Measurements from ENCODE around the gene ZBTB20. TPM values are rescaled to one million over a fixed set of nuclear protein-coding genes. Genes with fewer than 3 reads are reported as not detected.

The ZBTB20 gene
- total and polyA plus RNA-seq, 4 donors: 0.88 to 83.2 (median 20.4) TPM

- Histone ChIP-seq H3K36me3 (ENCODE audit: control insufficient read depth in 4 of 4, insufficient read depth in 3 of 4, low read depth in 1 of 4, low read length in 3 of 4) (peaks cover 0 to 4% (median 0%) of the 10 kb centered on the region in 4 donors), H3K4me1 (ENCODE audit: control insufficient read depth in 4 of 4, insufficient read depth in 4 of 4, low read length in 3 of 4) (peaks cover 0 to 12% (median 4%) of the 10 kb centered on the region in 4 donors), H3K27ac (ENCODE audit: low read depth in 1 of 2, low read length in 2 of 2) (no peak overlapping the region), H3K9me3 (ENCODE audit: control insufficient read depth in 4 of 4, low read length in 3 of 4) (no peaks in the 10 kb centered on the region), H3K4me3 (ENCODE audit: low read depth in 1 of 3, low read length in 3 of 3) (no peak overlapping the region), H3K9ac (ENCODE audit: low read depth in 1 of 2, low read length in 2 of 2) (no peak overlapping the region), H3K27me3 (ENCODE audit: control insufficient read depth in 4 of 4, insufficient read depth in 4 of 4, low read length in 3 of 4) (no peaks in the 10 kb centered on the region)
- TF ChIP-seq RXRA (IDR thresholded peaks at IDR 0.05): no peak
- no peak for TF ChIP-seq REST (IDR thresholded peaks at IDR 0.05)
- TF ChIP-seq CTCF (IDR thresholded peaks at IDR 0.05; ENCODE audit: low read depth, low read length, missing input control): no peak
- TF ChIP-seq TAF1 (conservative IDR thresholded peaks at IDR 0.05): no peak
- no peak for TF ChIP-seq NR2F2 (IDR thresholded peaks at IDR 0.05)
- TF ChIP-seq FOXA2 (IDR thresholded peaks at IDR 0.05): no peak
- no peak for TF ChIP-seq SP1 (IDR thresholded peaks at IDR 0.05)
- TF ChIP-seq YY1 (IDR thresholded peaks at IDR 0.05): no peak
- TF ChIP-seq MAX (IDR thresholded peaks at IDR 0.05): no peak
- no peak for TF ChIP-seq FOXA1 (IDR thresholded peaks at IDR 0.05)
- TF ChIP-seq EGR1 (IDR thresholded peaks at IDR 0.05; ENCODE audit: low read depth in 2 of 2): no peak
- no peak for TF ChIP-seq HNF4A (conservative IDR thresholded peaks at IDR 0.05)
- TF ChIP-seq, protein P1, sequence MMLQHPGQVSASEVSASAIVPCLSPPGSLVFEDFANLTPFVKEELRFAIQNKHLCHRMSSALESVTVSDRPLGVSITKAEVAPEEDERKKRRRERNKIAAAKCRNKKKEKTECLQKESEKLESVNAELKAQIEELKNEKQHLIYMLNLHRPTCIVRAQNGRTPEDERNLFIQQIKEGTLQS (IDR thresholded peaks at IDR 0.05): no peak
- no peak for TF ChIP-seq GABPA (IDR thresholded peaks at IDR 0.05 in 1 of 2, conservative IDR thresholded peaks at IDR 0.05 in 1 of 2)
- TF ChIP-seq RAD21 (IDR thresholded peaks at IDR 0.05): no peak
- TF ChIP-seq JUND (IDR thresholded peaks at IDR 0.05): no peak
- TF ChIP-seq ZBTB33 (IDR thresholded peaks at IDR 0.05): no peak
- TF ChIP-seq HNF4G (IDR thresholded peaks at IDR 0.05): no peak
- DNase-seq (ENCODE audit: low spot score): no peak
Observed at GRCh38 chr3:114823061-114823460, 324.0 kb downstream of the ZBTB20 start.

Measured in liver (tissue), 9 donors.